ENCODE data around the gene SLC37A3.
"Not testable (repeated sequence)": the region's sequence is repeated elsewhere in the genome, so short reads cannot be mapped to it uniquely, and the experiment has no call there.

SLC37A3 gene

GRCh38 chr7:140311128-140311527 lies 87.2 kb downstream of the SLC37A3 start:
- not testable (repeated sequence) for H3K9me3 ChIP-seq (ENCODE audit: control insufficient read depth, insufficient read depth, low read length); H3K36me3 ChIP-seq (ENCODE audit: control insufficient read depth, insufficient read depth, low read length); H3K4me1 ChIP-seq (ENCODE audit: control insufficient read depth, insufficient read depth, low read length); H3K27me3 ChIP-seq (ENCODE audit: control insufficient read depth, insufficient read depth, low read length); H3K4me3 ChIP-seq (ENCODE audit: low read depth, low read length); H3K27ac ChIP-seq (ENCODE audit: low read depth, low read length); H3K9ac ChIP-seq (ENCODE audit: low read depth, low read length)

- H3K36me3 ChIP-seq (ENCODE audit: control insufficient read depth, insufficient read depth, low read length), result no peaks in the 10 kb centered on the region
- H3K27ac ChIP-seq (ENCODE audit: low read depth, low read length), result no peak overlapping the region
- no peaks in the 10 kb centered on the region for H3K4me1 ChIP-seq (ENCODE audit: control insufficient read depth, insufficient read depth, low read length)
- peaks cover 6% of the 10 kb centered on the region; the same call in 1 of the 2 replicates for H3K9me3 ChIP-seq (ENCODE audit: control insufficient read depth, insufficient read depth, low read length)
- H3K9ac ChIP-seq (ENCODE audit: low read depth, low read length), result no peak overlapping the region
- H3K4me3 ChIP-seq (ENCODE audit: low read depth, low read length), result no peak overlapping the region
- H3K27me3 ChIP-seq (ENCODE audit: control insufficient read depth, insufficient read depth, low read length), result no peaks in the 10 kb centered on the region
These were observed 87.9 kb downstream of the SLC37A3 start for GRCh38 chr7:140310337-140311002.

DNA sequence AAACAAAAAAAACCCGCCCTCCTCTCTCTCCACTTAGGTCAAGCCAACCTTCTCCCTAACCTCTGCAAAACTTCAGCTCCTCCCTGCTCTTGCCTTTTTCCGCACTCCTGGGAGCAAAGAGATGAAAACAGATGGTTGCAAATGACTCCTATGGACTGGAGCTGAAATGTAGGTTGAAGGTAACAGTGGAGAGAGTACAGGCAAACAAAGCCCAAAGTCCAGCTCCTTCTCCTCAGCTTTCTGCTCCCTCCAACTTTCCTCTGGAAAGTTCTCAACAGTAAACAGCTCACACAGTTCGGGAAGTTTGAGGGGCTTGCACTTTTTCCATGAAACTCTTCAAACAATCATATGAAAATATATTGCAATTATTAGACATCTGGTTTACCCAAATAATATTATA lies 90.3 kb downstream of the SLC37A3 start:
- Histone ChIP-seq H3K36me3 (ENCODE audit: control insufficient read depth, insufficient read depth, low read length) (no peaks in the 10 kb centered on the region), H3K9ac (ENCODE audit: low read depth, low read length) (no peak overlapping the region), H3K9me3 (ENCODE audit: control insufficient read depth, insufficient read depth, low read length) (peaks cover 6% of the 10 kb centered on the region; the same call in 1 of the 2 replicates), H3K4me1 (ENCODE audit: control insufficient read depth, insufficient read depth, low read length) (no peaks in the 10 kb centered on the region), H3K4me3 (ENCODE audit: low read depth, low read length) (no peak overlapping the region), H3K27ac (ENCODE audit: low read depth, low read length) (no peak overlapping the region), H3K27me3 (ENCODE audit: control insufficient read depth, insufficient read depth, low read length) (no peaks in the 10 kb centered on the region)

- Histone ChIP-seq H3K9me3 (ENCODE audit: control insufficient read depth, insufficient read depth, low read length) (no peaks in the 10 kb centered on the region), H3K27me3 (ENCODE audit: control insufficient read depth, insufficient read depth, low read length) (no peaks in the 10 kb centered on the region), H3K4me3 (ENCODE audit: low read depth, low read length) (no peak overlapping the region)
These were observed 94.0 kb downstream of the SLC37A3 start for GRCh38 chr7:140304191-140304799.

DNA sequence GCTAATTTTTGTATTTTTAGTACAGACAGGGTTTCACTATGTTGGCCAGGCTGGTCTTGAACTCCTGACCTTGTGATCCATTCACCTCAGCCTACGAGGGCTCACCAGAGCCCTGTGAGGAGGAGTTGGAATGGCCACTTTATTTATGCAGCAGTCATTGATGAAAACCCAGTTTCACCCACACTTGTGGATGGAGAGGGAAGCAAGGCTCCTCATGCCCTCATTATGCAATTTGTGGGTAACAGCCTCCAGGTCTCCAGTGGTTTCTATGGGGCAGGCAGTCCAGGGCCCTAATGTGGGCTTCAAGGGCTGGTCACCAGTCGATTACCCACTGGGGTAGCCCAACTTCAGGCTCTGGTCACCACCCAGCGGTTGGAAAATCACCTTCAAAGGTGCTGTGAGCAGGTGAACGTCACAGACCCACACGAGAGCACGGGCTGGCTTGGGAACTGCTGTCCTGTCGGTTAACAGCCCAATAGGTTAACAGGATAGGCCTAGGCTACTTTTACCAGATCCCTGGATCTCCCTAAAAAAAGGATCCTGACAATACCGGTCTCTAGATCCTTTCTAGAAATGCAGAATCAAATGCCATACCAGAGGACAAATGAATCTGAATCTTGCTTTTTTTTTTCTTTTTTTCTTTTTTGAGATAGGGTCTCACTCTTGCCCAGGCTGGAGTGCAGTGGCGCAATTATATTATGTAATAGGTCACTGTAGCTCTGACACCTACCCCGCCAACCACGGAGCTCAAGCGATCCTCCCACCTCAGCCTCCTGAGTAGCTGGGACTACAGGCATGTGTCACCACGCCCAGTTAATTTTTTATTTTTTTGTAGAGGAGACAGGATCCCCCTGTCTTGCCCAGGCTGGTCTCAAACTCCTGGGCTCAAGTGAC lies 97.8 kb downstream of the SLC37A3 start:
- Histone ChIP-seq H3K36me3 (ENCODE audit: control insufficient read depth, insufficient read depth, low read length) (no peaks in the 10 kb centered on the region), H3K27me3 (ENCODE audit: control insufficient read depth, insufficient read depth, low read length) (no peaks in the 10 kb centered on the region), H3K9ac (ENCODE audit: low read depth, low read length) (no peak overlapping the region), H3K4me3 (ENCODE audit: low read depth, low read length) (no peak overlapping the region), H3K4me1 (ENCODE audit: control insufficient read depth, insufficient read depth, low read length) (no peaks in the 10 kb centered on the region), H3K9me3 (ENCODE audit: control insufficient read depth, insufficient read depth, low read length) (no peaks in the 10 kb centered on the region), H3K27ac (ENCODE audit: low read depth, low read length) (no peak overlapping the region)

More at GRCh38 chr7:140304191-140304799, 94.0 kb downstream of the SLC37A3 start:
- Histone ChIP-seq H3K9ac (ENCODE audit: low read depth, low read length) (no peak overlapping the region), H3K27ac (ENCODE audit: low read depth, low read length) (no peak overlapping the region), H3K36me3 (ENCODE audit: control insufficient read depth, insufficient read depth, low read length) (no peaks in the 10 kb centered on the region), H3K4me1 (ENCODE audit: control insufficient read depth, insufficient read depth, low read length) (no peaks in the 10 kb centered on the region)

DNA sequence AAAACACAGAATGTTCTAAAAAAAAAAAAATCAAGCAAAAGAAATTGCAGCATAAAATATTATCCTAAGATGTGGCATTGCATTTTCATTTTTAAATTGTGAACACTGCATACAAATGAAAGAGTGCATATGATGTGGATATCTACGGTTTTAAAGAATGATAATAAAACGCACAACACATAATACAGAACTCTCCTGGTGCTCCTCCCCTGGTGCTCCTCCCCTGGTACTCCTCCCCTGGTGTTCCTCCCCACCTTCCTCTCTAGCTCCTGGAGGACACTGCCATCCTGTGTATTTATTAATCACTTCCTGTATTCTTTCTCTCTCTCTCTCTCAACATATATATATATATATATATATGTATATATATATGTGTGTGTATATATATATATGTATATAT lies 100.1 kb downstream of the SLC37A3 start:
- Histone ChIP-seq H3K27me3 (ENCODE audit: control insufficient read depth, insufficient read depth, low read length) (no peaks in the 10 kb centered on the region), H3K9me3 (ENCODE audit: control insufficient read depth, insufficient read depth, low read length) (no peaks in the 10 kb centered on the region), H3K36me3 (ENCODE audit: control insufficient read depth, insufficient read depth, low read length) (no peaks in the 10 kb centered on the region)

DNA sequence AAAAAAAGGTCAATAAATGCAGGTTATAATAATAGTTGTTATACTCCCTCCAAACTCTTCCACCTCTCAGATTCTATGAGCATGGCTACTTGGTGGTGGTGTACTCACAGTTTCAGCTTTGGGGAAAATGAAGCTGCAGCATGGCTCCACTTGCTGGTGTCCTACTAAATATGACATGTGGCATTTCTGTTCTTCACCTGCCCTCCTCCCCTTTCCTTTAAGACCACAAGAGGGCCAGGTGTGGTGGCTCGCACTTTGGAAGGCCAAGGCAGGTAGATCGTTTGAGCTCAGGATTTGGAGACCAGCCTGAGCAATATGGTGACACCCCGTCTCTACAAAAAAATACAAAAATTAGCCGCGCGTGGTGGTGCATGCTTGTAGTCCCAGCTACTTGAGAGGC lies 101.1 kb downstream of the SLC37A3 start:
- H3K36me3 ChIP-seq (ENCODE audit: control insufficient read depth, insufficient read depth, low read length), result no peaks in the 10 kb centered on the region
- H3K9me3 ChIP-seq (ENCODE audit: control insufficient read depth, insufficient read depth, low read length), result no peaks in the 10 kb centered on the region
- no peaks in the 10 kb centered on the region for H3K4me1 ChIP-seq (ENCODE audit: control insufficient read depth, insufficient read depth, low read length)
- no peaks in the 10 kb centered on the region for H3K27me3 ChIP-seq (ENCODE audit: control insufficient read depth, insufficient read depth, low read length)
- H3K27ac ChIP-seq (ENCODE audit: low read depth, low read length), result no peak overlapping the region
- no peak overlapping the region for H3K4me3 ChIP-seq (ENCODE audit: low read depth, low read length)
- H3K9ac ChIP-seq (ENCODE audit: low read depth, low read length), result no peak overlapping the region

More for the DNA sequence above, 100.1 kb downstream of the SLC37A3 start:
- H3K9ac ChIP-seq (ENCODE audit: low read depth, low read length), result no peak overlapping the region
- H3K4me1 ChIP-seq (ENCODE audit: control insufficient read depth, insufficient read depth, low read length), result no peaks in the 10 kb centered on the region
- H3K27ac ChIP-seq (ENCODE audit: low read depth, low read length), result no peak overlapping the region
- no peak overlapping the region for H3K4me3 ChIP-seq (ENCODE audit: low read depth, low read length)

- no peak overlapping the region for H3K27ac ChIP-seq (ENCODE audit: low read depth, low read length)
- no peak overlapping the region for H3K4me3 ChIP-seq (ENCODE audit: low read depth, low read length)
- H3K36me3 ChIP-seq (ENCODE audit: control insufficient read depth, insufficient read depth, low read length), result no peaks in the 10 kb centered on the region
- no peaks in the 10 kb centered on the region for H3K9me3 ChIP-seq (ENCODE audit: control insufficient read depth, insufficient read depth, low read length)
- H3K9ac ChIP-seq (ENCODE audit: low read depth, low read length), result no peak overlapping the region
- H3K4me1 ChIP-seq (ENCODE audit: control insufficient read depth, insufficient read depth, low read length), result no peaks in the 10 kb centered on the region
- no peaks in the 10 kb centered on the region for H3K27me3 ChIP-seq (ENCODE audit: control insufficient read depth, insufficient read depth, low read length)
These were observed 103.0 kb downstream of the SLC37A3 start for GRCh38 chr7:140295224-140295738.

GRCh38 chr7:140294454-140294853 lies 103.9 kb downstream of the SLC37A3 start:
- Histone ChIP-seq H3K4me1 (ENCODE audit: control insufficient read depth, insufficient read depth, low read length) (no peaks in the 10 kb centered on the region), H3K9me3 (ENCODE audit: control insufficient read depth, insufficient read depth, low read length) (no peaks in the 10 kb centered on the region), H3K27ac (ENCODE audit: low read depth, low read length) (no peak overlapping the region), H3K27me3 (ENCODE audit: control insufficient read depth, insufficient read depth, low read length) (no peaks in the 10 kb centered on the region), H3K9ac (ENCODE audit: low read depth, low read length) (no peak overlapping the region), H3K36me3 (ENCODE audit: control insufficient read depth, insufficient read depth, low read length) (no peaks in the 10 kb centered on the region), H3K4me3 (ENCODE audit: low read depth, low read length) (no peak overlapping the region)

DNA sequence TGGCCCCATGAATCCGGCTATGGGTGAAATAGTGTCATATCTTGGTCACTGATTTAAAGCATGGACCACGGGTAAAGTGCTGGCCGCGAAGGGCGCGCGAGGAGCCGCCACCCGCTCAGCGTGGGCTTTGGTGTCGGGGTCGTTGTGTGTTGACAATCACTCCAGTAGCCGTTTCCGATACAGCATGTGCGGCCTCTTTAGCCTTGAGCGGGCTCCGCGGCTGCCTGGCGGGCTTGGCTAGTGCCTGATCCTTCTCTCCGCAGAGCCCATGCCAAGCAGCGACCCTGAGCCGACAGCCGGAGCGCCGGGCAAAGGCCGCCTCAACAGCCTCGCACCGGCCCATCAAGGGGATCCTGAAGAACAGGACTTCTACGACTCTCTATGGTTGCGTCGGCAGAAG lies 105.9 kb downstream of the SLC37A3 start:
- Histone ChIP-seq H3K4me1 (ENCODE audit: control insufficient read depth, insufficient read depth, low read length) (no peaks in the 10 kb centered on the region), H3K4me3 (ENCODE audit: low read depth, low read length) (no peak overlapping the region), H3K36me3 (ENCODE audit: control insufficient read depth, insufficient read depth, low read length) (no peaks in the 10 kb centered on the region), H3K9me3 (ENCODE audit: control insufficient read depth, insufficient read depth, low read length) (no peaks in the 10 kb centered on the region), H3K27ac (ENCODE audit: low read depth, low read length) (no peak overlapping the region), H3K27me3 (ENCODE audit: control insufficient read depth, insufficient read depth, low read length) (no peaks in the 10 kb centered on the region), H3K9ac (ENCODE audit: low read depth, low read length) (no peak overlapping the region)

GRCh38 chr7:140289804-140290203 lies 108.5 kb downstream of the SLC37A3 start:
- H3K27ac ChIP-seq (ENCODE audit: low read depth, low read length), result no peak overlapping the region
- H3K27me3 ChIP-seq (ENCODE audit: control insufficient read depth, insufficient read depth, low read length), result no peaks in the 10 kb centered on the region
- H3K4me3 ChIP-seq (ENCODE audit: low read depth, low read length), result no peak overlapping the region
- no peaks in the 10 kb centered on the region for H3K9me3 ChIP-seq (ENCODE audit: control insufficient read depth, insufficient read depth, low read length)
- no peak overlapping the region for H3K9ac ChIP-seq (ENCODE audit: low read depth, low read length)
- no peaks in the 10 kb centered on the region for H3K4me1 ChIP-seq (ENCODE audit: control insufficient read depth, insufficient read depth, low read length)
- no peaks in the 10 kb centered on the region for H3K36me3 ChIP-seq (ENCODE audit: control insufficient read depth, insufficient read depth, low read length)
